ENCODE measurements around the gene DPP8.

DPP8 gene

DNA sequence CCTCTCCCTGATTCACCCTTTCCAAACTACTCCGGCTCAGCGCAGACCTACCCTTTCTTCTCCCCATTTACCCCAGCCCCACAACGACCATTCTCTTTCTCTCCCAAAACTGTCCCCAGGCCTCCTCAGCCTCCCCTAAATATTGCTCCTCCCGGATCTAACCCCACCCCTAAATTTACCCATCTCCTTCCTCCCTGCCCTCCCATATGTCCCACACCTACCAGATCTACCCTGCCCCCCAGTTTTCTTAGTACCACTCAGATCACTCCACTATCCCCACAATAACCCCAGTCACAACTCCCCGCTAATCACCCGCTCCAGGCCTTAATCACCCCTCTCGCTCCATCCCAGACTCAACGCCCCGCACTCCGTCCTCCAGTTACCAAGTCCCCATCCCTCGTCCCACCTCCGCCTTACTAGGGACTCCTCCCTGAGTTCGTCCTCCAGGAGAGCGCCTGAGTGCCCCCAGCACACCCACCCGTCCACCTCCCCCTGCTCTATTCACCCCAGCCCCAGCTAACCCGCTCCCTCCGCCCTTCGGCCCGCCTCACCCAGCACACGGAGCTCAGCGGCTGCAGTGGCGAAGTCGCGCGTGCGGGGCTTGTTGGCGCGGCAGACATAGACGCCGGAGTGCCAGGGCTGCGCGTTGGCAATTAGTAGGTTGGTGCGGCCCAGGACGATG, 121.1 kb downstream of the DPP8 start:
- Histone ChIP-seq H3K9ac (ENCODE audit: low read length) (no peak overlapping the region), H3K27me3 (ENCODE audit: low read depth, low read length) (peaks cover 37% of the 10 kb centered on the region), H4K20me1 (ENCODE audit: insufficient read depth, low read length) (no peaks in the 10 kb centered on the region)

GRCh38 chr15:65395567-65396202, 121.8 kb downstream of the DPP8 start:
- H2AFZ ChIP-seq (ENCODE audit: low read depth, low read length), result no peak overlapping the region

More for the DNA sequence above, 121.1 kb downstream of the DPP8 start:
- no peak overlapping the region for H3K4me2 ChIP-seq (ENCODE audit: low read length)
- H3K27ac ChIP-seq (ENCODE audit: low read length), result no peak overlapping the region
- no peaks in the 10 kb centered on the region for H3K79me2 ChIP-seq (ENCODE audit: low read length)
- no peak overlapping the region for H3K4me3 ChIP-seq (ENCODE audit: low read length)
- no peak for TF ChIP-seq CTCF (IDR thresholded peaks at IDR 0.05; ENCODE audit: low read depth, low read length)
- TF ChIP-seq EZH2phosphoT487 (IDR thresholded peaks at IDR 0.05; ENCODE audit: low read depth), result no peak
- H3K36me3 ChIP-seq (replicated peaks; ENCODE audit: low read depth, low read length), result no peaks in the 10 kb centered on the region
- peaks cover 5% of the 10 kb centered on the region for H3K4me1 ChIP-seq (ENCODE audit: low read length)
- H2AFZ ChIP-seq (ENCODE audit: low read depth, low read length), result no peak overlapping the region
- H3K9me3 ChIP-seq (ENCODE audit: insufficient read depth, low read length), result no peaks in the 10 kb centered on the region

DNA sequence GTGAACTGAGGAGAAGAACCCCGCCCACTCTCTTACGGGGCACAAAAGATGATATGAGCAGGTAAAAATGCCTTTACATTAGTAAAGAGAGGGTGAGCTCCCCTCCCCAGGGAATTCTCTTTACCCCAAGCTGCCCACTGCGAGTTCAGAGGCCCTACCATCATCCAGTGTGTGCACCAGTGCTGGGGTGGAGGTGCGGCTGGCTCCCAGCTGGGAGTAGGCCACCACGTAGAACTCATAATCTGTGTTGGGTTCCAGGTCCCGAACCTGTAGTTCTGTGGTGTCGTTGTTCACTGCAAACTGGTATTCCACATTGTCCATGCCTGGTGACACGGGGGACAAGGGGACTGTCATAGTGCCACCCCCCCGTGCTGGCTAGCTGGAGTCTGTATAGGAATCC, 122.6 kb downstream of the DPP8 start:
- Histone ChIP-seq H4K20me1 (ENCODE audit: insufficient read depth, low read length) (no peaks in the 10 kb centered on the region), H3K4me1 (ENCODE audit: low read length) (no peaks in the 10 kb centered on the region), H3K4me2 (ENCODE audit: low read length) (no peak overlapping the region), H3K36me3 (replicated peaks; ENCODE audit: low read depth, low read length) (no peaks in the 10 kb centered on the region), H3K9ac (ENCODE audit: low read length) (no peak overlapping the region), H3K27ac (ENCODE audit: low read length) (no peak overlapping the region), H2AFZ (ENCODE audit: low read depth, low read length) (no peak overlapping the region), H3K4me3 (ENCODE audit: low read length) (no peak overlapping the region), H3K79me2 (ENCODE audit: low read length) (no peaks in the 10 kb centered on the region), H3K27me3 (ENCODE audit: low read depth, low read length) (peaks cover 41% of the 10 kb centered on the region), H3K9me3 (ENCODE audit: insufficient read depth, low read length) (no peaks in the 10 kb centered on the region)
- TF ChIP-seq EZH2phosphoT487 (IDR thresholded peaks at IDR 0.05; ENCODE audit: low read depth) (no peak), CTCF (IDR thresholded peaks at IDR 0.05; ENCODE audit: low read depth, low read length) (no peak)

More at GRCh38 chr15:65395567-65396202, 121.8 kb downstream of the DPP8 start:
- Histone ChIP-seq H3K4me1 (ENCODE audit: low read length) (no peaks in the 10 kb centered on the region), H3K9ac (ENCODE audit: low read length) (no peak overlapping the region), H3K27me3 (ENCODE audit: low read depth, low read length) (peaks cover 42% of the 10 kb centered on the region), H3K4me2 (ENCODE audit: low read length) (no peak overlapping the region), H3K27ac (ENCODE audit: low read length) (no peak overlapping the region), H4K20me1 (ENCODE audit: insufficient read depth, low read length) (no peaks in the 10 kb centered on the region), H3K79me2 (ENCODE audit: low read length) (no peaks in the 10 kb centered on the region), H3K4me3 (ENCODE audit: low read length) (no peak overlapping the region), H3K36me3 (replicated peaks; ENCODE audit: low read depth, low read length) (no peaks in the 10 kb centered on the region), H3K9me3 (ENCODE audit: insufficient read depth, low read length) (no peaks in the 10 kb centered on the region)
- TF ChIP-seq EZH2phosphoT487 (IDR thresholded peaks at IDR 0.05; ENCODE audit: low read depth) (no peak), CTCF (IDR thresholded peaks at IDR 0.05; ENCODE audit: low read depth, low read length) (no peak)

DNA sequence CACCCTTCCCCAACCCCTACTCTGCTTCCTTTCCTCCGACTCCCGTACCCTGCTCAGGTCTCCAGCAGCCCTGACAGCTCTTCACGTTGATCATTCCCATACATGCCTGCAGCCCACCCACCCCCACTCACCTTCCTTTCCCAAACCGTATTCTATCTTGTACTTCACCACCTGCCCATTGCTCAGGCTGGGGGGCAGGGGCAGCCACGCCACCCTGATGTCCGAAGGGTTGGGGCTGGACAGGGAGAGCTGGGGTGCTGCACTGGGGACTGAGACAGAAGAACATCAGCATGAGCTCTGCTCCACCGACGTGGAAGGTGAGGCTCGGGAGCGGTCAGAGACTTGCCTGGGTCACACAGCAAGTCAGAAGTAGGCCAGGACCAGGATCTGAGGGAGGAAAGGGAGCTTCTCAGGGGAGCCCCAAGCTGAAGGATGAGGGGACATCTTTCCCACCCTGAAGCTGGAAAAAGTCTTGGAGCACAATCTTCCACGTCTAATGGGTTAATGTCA, 123.2 kb downstream of the DPP8 start:
- no peak overlapping the region for H3K4me2 ChIP-seq (ENCODE audit: low read length)
- no peaks in the 10 kb centered on the region for H3K79me2 ChIP-seq (ENCODE audit: low read length)
- no peaks in the 10 kb centered on the region for H4K20me1 ChIP-seq (ENCODE audit: insufficient read depth, low read length)
- H3K4me3 ChIP-seq (ENCODE audit: low read length), result no peak overlapping the region
- no peak overlapping the region for H3K27ac ChIP-seq (ENCODE audit: low read length)
- no peaks in the 10 kb centered on the region for H3K36me3 ChIP-seq (replicated peaks; ENCODE audit: low read depth, low read length)
- no peaks in the 10 kb centered on the region for H3K4me1 ChIP-seq (ENCODE audit: low read length)
- no peaks in the 10 kb centered on the region for H3K9me3 ChIP-seq (ENCODE audit: insufficient read depth, low read length)
- no peak overlapping the region for H3K9ac ChIP-seq (ENCODE audit: low read length)
- TF ChIP-seq EZH2phosphoT487 (IDR thresholded peaks at IDR 0.05; ENCODE audit: low read depth), result no peak
- no peak overlapping the region for H2AFZ ChIP-seq (ENCODE audit: low read depth, low read length)
- peaks cover 43% of the 10 kb centered on the region for H3K27me3 ChIP-seq (ENCODE audit: low read depth, low read length)
